ENCODE results near the gene BUD23. TPM values are rescaled to one million over a fixed set of nuclear protein-coding genes. Genes with fewer than 3 reads are reported as not detected.

BUD23 gene
- total RNA-seq, 1 experiment from 2014 or later: 41.9 TPM

GRCh38 chr7:73739387-73739767, 56.0 kb downstream of the BUD23 start:
- H3K9ac ChIP-seq (ENCODE audit: low read length): peak overlapping the region; percentile 82
- no peak for DNase-seq
- H3K36me3 ChIP-seq (ENCODE audit: insufficient read depth, low read length): no peaks in the 10 kb centered on the region
- H3K27ac ChIP-seq (ENCODE audit: low read length): no peak overlapping the region
- no peaks in the 10 kb centered on the region for H3K27me3 ChIP-seq (ENCODE audit: low read length)
- H3K4me3 ChIP-seq (ENCODE audit: low read length): peak overlapping the region; percentile 77
- H4K20me1 ChIP-seq (ENCODE audit: insufficient read depth, low read depth, low read length): peaks cover 10% of the 10 kb centered on the region
- H3K9me3 ChIP-seq (ENCODE audit: low read length): no peaks in the 10 kb centered on the region
- peak overlapping the region; percentile 95 for H2AFZ ChIP-seq (ENCODE audit: low read length)
- peaks cover 21% of the 10 kb centered on the region for H3K4me1 ChIP-seq (ENCODE audit: low read length)
- H3K79me2 ChIP-seq (ENCODE audit: low read length): peaks cover 10% of the 10 kb centered on the region
- H3K4me2 ChIP-seq (ENCODE audit: low read depth, low read length, poor library complexity, severe bottlenecking): peak overlapping the region; percentile 76
- H3K9me2 ChIP-seq (replicated peaks; ENCODE audit: insufficient read depth, low read length): no peaks in the 10 kb centered on the region

GRCh38 chr7:73740212-73740611, 56.8 kb downstream of the BUD23 start:
- no peaks in the 10 kb centered on the region for H3K27me3 ChIP-seq (ENCODE audit: low read length)
- no peak for DNase-seq
- H3K9me3 ChIP-seq (ENCODE audit: low read length): no peaks in the 10 kb centered on the region
- H3K9me2 ChIP-seq (replicated peaks; ENCODE audit: insufficient read depth, low read length): no peaks in the 10 kb centered on the region
- H3K36me3 ChIP-seq (ENCODE audit: insufficient read depth, low read length): no peaks in the 10 kb centered on the region
- no peak overlapping the region for H3K9ac ChIP-seq (ENCODE audit: low read length)
- H3K4me2 ChIP-seq (ENCODE audit: low read depth, low read length, poor library complexity, severe bottlenecking): no peak overlapping the region
- H3K79me2 ChIP-seq (ENCODE audit: low read length): peaks cover 10% of the 10 kb centered on the region
- peaks cover 17% of the 10 kb centered on the region for H3K4me1 ChIP-seq (ENCODE audit: low read length)
- H3K27ac ChIP-seq (ENCODE audit: low read length): no peak overlapping the region
- H4K20me1 ChIP-seq (ENCODE audit: insufficient read depth, low read depth, low read length): peaks cover 10% of the 10 kb centered on the region
- H3K4me3 ChIP-seq (ENCODE audit: low read length): no peak overlapping the region
- H2AFZ ChIP-seq (ENCODE audit: low read length): no peak overlapping the region

- Histone ChIP-seq H3K9me2 (replicated peaks; ENCODE audit: insufficient read depth, low read length) (no peaks in the 10 kb centered on the region), H3K4me1 (ENCODE audit: low read length) (peaks cover 17% of the 10 kb centered on the region), H3K9ac (ENCODE audit: low read length) (no peak overlapping the region), H3K79me2 (ENCODE audit: low read length) (peaks cover 10% of the 10 kb centered on the region), H3K27me3 (ENCODE audit: low read length) (no peaks in the 10 kb centered on the region), H3K27ac (ENCODE audit: low read length) (no peak overlapping the region), H3K4me2 (ENCODE audit: low read depth, low read length, poor library complexity, severe bottlenecking) (no peak overlapping the region), H3K36me3 (ENCODE audit: insufficient read depth, low read length) (no peaks in the 10 kb centered on the region), H3K4me3 (ENCODE audit: low read length) (no peak overlapping the region), H4K20me1 (ENCODE audit: insufficient read depth, low read depth, low read length) (peaks cover 10% of the 10 kb centered on the region), H2AFZ (ENCODE audit: low read length) (no peak overlapping the region), H3K9me3 (ENCODE audit: low read length) (no peaks in the 10 kb centered on the region)
- DNase-seq: no peak
Measured at GRCh38 chr7:73740771-73741170, 57.4 kb downstream of the BUD23 start.

- H3K9me2 ChIP-seq (replicated peaks; ENCODE audit: insufficient read depth, low read length): no peaks in the 10 kb centered on the region
- H3K79me2 ChIP-seq (ENCODE audit: low read length): peaks cover 10% of the 10 kb centered on the region
- no peaks in the 10 kb centered on the region for H3K36me3 ChIP-seq (ENCODE audit: insufficient read depth, low read length)
- no peak overlapping the region for H3K9ac ChIP-seq (ENCODE audit: low read length)
- no peak for DNase-seq
- no peak overlapping the region for H3K27ac ChIP-seq (ENCODE audit: low read length)
- no peaks in the 10 kb centered on the region for H3K9me3 ChIP-seq (ENCODE audit: low read length)
- peaks cover 10% of the 10 kb centered on the region for H4K20me1 ChIP-seq (ENCODE audit: insufficient read depth, low read depth, low read length)
- H2AFZ ChIP-seq (ENCODE audit: low read length): no peak overlapping the region
- H3K27me3 ChIP-seq (ENCODE audit: low read length): no peaks in the 10 kb centered on the region
- H3K4me3 ChIP-seq (ENCODE audit: low read length): no peak overlapping the region
- no peak overlapping the region for H3K4me2 ChIP-seq (ENCODE audit: low read depth, low read length, poor library complexity, severe bottlenecking)
- H3K4me1 ChIP-seq (ENCODE audit: low read length): peaks cover 17% of the 10 kb centered on the region
Measured at GRCh38 chr7:73741600-73741999, 58.2 kb downstream of the BUD23 start.

- Histone ChIP-seq H3K27ac (ENCODE audit: low read length) (no peak overlapping the region), H3K9me3 (ENCODE audit: low read length) (no peaks in the 10 kb centered on the region), H3K4me2 (ENCODE audit: low read depth, low read length, poor library complexity, severe bottlenecking) (no peak overlapping the region), H3K79me2 (ENCODE audit: low read length) (peaks cover 6% of the 10 kb centered on the region), H3K4me1 (ENCODE audit: low read length) (peaks cover 15% of the 10 kb centered on the region), H3K9ac (ENCODE audit: low read length) (no peak overlapping the region), H4K20me1 (ENCODE audit: insufficient read depth, low read depth, low read length) (peaks cover 6% of the 10 kb centered on the region), H2AFZ (ENCODE audit: low read length) (no peak overlapping the region), H3K9me2 (replicated peaks; ENCODE audit: insufficient read depth, low read length) (no peaks in the 10 kb centered on the region), H3K27me3 (ENCODE audit: low read length) (no peaks in the 10 kb centered on the region), H3K4me3 (ENCODE audit: low read length) (no peak overlapping the region), H3K36me3 (ENCODE audit: insufficient read depth, low read length) (no peaks in the 10 kb centered on the region)
- DNase-seq: no peak
Measured at GRCh38 chr7:73742338-73742752, 58.9 kb downstream of the BUD23 start.

- no peak overlapping the region for H2AFZ ChIP-seq (ENCODE audit: low read length)
- no peak overlapping the region for H3K4me2 ChIP-seq (ENCODE audit: low read depth, low read length, poor library complexity, severe bottlenecking)
Measured at GRCh38 chr7:73742753-73743641, 59.6 kb downstream of the BUD23 start.

GRCh38 chr7:73746378-73746777, 63.0 kb downstream of the BUD23 start:
- H3K9me3 ChIP-seq (ENCODE audit: low read length): no peaks in the 10 kb centered on the region
- H3K4me2 ChIP-seq (ENCODE audit: low read depth, low read length, poor library complexity, severe bottlenecking): no peak overlapping the region
- no peaks in the 10 kb centered on the region for H4K20me1 ChIP-seq (ENCODE audit: insufficient read depth, low read depth, low read length)
- H3K27me3 ChIP-seq (ENCODE audit: low read length): no peaks in the 10 kb centered on the region
- H3K9ac ChIP-seq (ENCODE audit: low read length): no peak overlapping the region
- H3K36me3 ChIP-seq (ENCODE audit: insufficient read depth, low read length): no peaks in the 10 kb centered on the region
- no peaks in the 10 kb centered on the region for H3K79me2 ChIP-seq (ENCODE audit: low read length)
- H3K4me1 ChIP-seq (ENCODE audit: low read length): no peaks in the 10 kb centered on the region
- H3K4me3 ChIP-seq (ENCODE audit: low read length): no peak overlapping the region
- no peak overlapping the region for H2AFZ ChIP-seq (ENCODE audit: low read length)
- no peak overlapping the region for H3K27ac ChIP-seq (ENCODE audit: low read length)
- no peaks in the 10 kb centered on the region for H3K9me2 ChIP-seq (replicated peaks; ENCODE audit: insufficient read depth, low read length)
- DNase-seq: no peak

More at GRCh38 chr7:73742753-73743641, 59.6 kb downstream of the BUD23 start:
- Histone ChIP-seq H3K9ac (ENCODE audit: low read length) (no peak overlapping the region), H3K79me2 (ENCODE audit: low read length) (no peaks in the 10 kb centered on the region), H3K4me3 (ENCODE audit: low read length) (no peak overlapping the region), H3K4me1 (ENCODE audit: low read length) (peaks cover 8% of the 10 kb centered on the region), H3K27me3 (ENCODE audit: low read length) (no peaks in the 10 kb centered on the region), H3K9me3 (ENCODE audit: low read length) (no peaks in the 10 kb centered on the region), H3K27ac (ENCODE audit: low read length) (no peak overlapping the region), H3K36me3 (ENCODE audit: insufficient read depth, low read length) (no peaks in the 10 kb centered on the region), H4K20me1 (ENCODE audit: insufficient read depth, low read depth, low read length) (no peaks in the 10 kb centered on the region), H3K9me2 (replicated peaks; ENCODE audit: insufficient read depth, low read length) (no peaks in the 10 kb centered on the region)
- no peak for DNase-seq

Data from Karpas-422 (cell line).